ENCODE measurements around the gene RANBP9. TPM values are rescaled to one million over a fixed set of nuclear protein-coding genes. Genes with fewer than 3 reads are reported as not detected.

The RANBP9 gene
- total RNA-seq, 1 experiment from 2014 or later = 57.4 TPM

DNA sequence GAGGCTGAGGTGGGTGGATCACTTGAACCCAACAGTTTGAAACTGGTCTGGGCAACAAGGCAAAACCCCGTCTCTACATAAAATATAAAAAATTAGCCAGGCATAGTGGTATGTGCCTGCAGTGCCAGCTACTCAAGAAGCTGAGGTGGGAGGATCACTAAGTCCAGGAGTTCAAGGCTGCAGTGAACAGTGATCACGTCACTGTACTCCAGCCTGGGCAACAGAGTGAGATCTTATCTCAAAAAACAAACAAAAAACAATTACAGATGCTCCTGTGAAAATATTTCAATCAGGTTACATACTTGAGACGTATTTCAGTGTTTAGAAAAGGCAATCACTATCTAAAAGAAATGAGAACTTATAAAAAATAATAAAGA lies 33.8 kb downstream of the RANBP9 start:
- H3K9me3 ChIP-seq (ENCODE audit: low read depth, low read length, poor library complexity, severe bottlenecking) = peaks cover 20% of the 10 kb centered on the region
- no peak overlapping the region for H3K4me3 ChIP-seq (ENCODE audit: low read depth, low read length, poor library complexity, severe bottlenecking)
- intact Hi-C loops (cut with micrococcal nuclease; ENCODE audit: unreplicated experiment) = no loop called here
- no TSS peak for BruUV-seq (replicated peaks)
- peaks cover 4% of the 10 kb centered on the region for H3K4me1 ChIP-seq (ENCODE audit: insufficient read depth, low read length, poor library complexity, severe bottlenecking)
- H3K27ac ChIP-seq (ENCODE audit: low read depth, low read length, poor library complexity, severe bottlenecking) = no peak overlapping the region
- no peak for DNase-seq (ENCODE audit: low spot score)
- H3K27me3 ChIP-seq (replicated peaks; ENCODE audit: insufficient read depth, low read depth, low read length, poor library complexity) = no peaks in the 10 kb centered on the region
- ChIA-PET CTCF (no interaction called here), POLR2A (ENCODE audit: low non-redundant PET) (no interaction called here)
- peaks cover 9% of the 10 kb centered on the region for H3K36me3 ChIP-seq (ENCODE audit: insufficient read depth, low read length, poor library complexity, severe bottlenecking)
- TF ChIP-seq, protein P1, sequence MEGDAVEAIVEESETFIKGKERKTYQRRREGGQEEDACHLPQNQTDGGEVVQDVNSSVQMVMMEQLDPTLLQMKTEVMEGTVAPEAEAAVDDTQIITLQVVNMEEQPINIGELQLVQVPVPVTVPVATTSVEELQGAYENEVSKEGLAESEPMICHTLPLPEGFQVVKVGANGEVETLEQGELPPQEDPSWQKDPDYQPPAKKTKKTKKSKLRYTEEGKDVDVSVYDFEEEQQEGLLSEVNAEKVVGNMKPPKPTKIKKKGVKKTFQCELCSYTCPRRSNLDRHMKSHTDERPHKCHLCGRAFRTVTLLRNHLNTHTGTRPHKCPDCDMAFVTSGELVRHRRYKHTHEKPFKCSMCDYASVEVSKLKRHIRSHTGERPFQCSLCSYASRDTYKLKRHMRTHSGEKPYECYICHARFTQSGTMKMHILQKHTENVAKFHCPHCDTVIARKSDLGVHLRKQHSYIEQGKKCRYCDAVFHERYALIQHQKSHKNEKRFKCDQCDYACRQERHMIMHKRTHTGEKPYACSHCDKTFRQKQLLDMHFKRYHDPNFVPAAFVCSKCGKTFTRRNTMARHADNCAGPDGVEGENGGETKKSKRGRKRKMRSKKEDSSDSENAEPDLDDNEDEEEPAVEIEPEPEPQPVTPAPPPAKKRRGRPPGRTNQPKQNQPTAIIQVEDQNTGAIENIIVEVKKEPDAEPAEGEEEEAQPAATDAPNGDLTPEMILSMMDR (conservative IDR thresholded peaks at IDR 0.05; ENCODE audit: low read depth, low read length) = no peak
- TF ChIP-seq EZH2 (IDR thresholded peaks at IDR 0.05; ENCODE audit: borderline replicate concordance, low read depth, low read length, poor library complexity, severe bottlenecking) = no peak

DNA sequence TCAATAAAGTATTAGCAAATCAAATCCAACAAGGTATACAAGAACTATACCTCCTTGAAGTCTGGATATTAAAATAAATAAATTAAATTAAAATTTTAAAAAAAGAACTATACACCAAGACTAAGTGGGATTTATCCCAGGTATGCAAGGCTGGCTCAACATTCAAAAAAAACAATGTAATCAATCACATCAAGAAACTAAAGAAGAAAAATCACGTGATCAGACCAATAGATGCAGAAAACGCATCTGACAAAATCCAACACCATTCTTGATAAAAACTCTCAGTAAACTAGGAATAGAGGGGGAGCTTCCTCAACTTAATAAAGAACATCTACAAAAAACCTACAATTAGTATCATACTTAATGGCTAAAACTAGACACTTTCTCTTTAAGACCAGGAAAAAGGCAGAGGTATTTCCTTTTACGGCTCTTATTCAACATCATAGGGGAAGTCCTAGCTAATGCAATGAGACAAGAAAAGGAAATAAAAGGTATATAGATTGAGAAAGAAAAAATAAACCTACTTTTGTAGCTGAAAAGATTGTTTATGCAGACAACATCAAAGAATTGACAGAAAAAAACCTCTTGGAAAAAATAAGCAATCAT lies 35.0 kb downstream of the RANBP9 start:
- Histone ChIP-seq H3K36me3 (ENCODE audit: insufficient read depth, low read length, poor library complexity, severe bottlenecking) (peaks cover 9% of the 10 kb centered on the region), H3K4me1 (ENCODE audit: insufficient read depth, low read length, poor library complexity, severe bottlenecking) (peaks cover 4% of the 10 kb centered on the region), H3K27ac (ENCODE audit: low read depth, low read length, poor library complexity, severe bottlenecking) (no peak overlapping the region), H3K27me3 (replicated peaks; ENCODE audit: insufficient read depth, low read depth, low read length, poor library complexity) (no peaks in the 10 kb centered on the region), H3K9me3 (ENCODE audit: low read depth, low read length, poor library complexity, severe bottlenecking) (peaks cover 20% of the 10 kb centered on the region), H3K4me3 (ENCODE audit: low read depth, low read length, poor library complexity, severe bottlenecking) (no peak overlapping the region)
- no TSS peak for BruUV-seq (replicated peaks)
- POLR2A ChIA-PET (ENCODE audit: low non-redundant PET) = no interaction called here
- intact Hi-C loops (cut with micrococcal nuclease; ENCODE audit: unreplicated experiment) = no loop called here
- TF ChIP-seq, protein P1 (conservative IDR thresholded peaks at IDR 0.05; ENCODE audit: low read depth, low read length) = no peak
- no peak for TF ChIP-seq EZH2 (IDR thresholded peaks at IDR 0.05; ENCODE audit: borderline replicate concordance, low read depth, low read length, poor library complexity, severe bottlenecking)
- CTCF ChIA-PET = no interaction called here
- no peak for DNase-seq (ENCODE audit: low spot score)

DNA sequence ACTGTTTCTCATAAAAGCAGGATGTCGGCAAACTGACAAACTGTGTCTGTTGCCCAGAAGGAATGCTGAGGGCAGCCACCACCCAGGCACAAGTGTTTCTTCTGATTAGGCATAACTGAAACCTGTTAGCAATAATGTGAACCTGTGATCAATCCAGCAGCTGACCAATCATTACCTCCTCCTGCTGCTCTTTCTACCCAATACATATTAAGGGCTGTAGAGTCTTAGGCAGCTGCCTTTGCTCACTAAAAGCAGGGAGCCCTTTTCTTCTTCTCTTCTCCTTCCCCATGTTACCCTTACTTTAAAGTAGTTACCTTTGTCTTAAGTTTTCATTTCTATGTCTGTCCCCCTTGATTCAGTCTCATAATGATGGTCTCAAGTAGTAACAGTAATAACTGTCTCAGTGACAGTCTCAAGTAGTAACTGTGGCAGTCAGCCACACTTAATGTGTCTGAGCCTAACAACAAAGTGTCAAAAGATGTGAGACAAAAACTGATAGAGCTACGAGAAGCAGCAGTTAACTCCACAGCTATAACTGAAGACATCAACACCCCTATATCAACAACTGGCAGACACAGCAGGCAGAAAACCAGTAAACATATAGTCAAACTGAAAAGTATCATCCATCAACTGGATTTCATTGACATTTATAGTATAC lies 37.0 kb downstream of the RANBP9 start:
- TF ChIP-seq, protein P1 (conservative IDR thresholded peaks at IDR 0.05; ENCODE audit: low read depth, low read length) = no peak
- no peak for TF ChIP-seq EZH2 (IDR thresholded peaks at IDR 0.05; ENCODE audit: borderline replicate concordance, low read depth, low read length, poor library complexity, severe bottlenecking)
- no peaks in the 10 kb centered on the region for H3K27me3 ChIP-seq (replicated peaks; ENCODE audit: insufficient read depth, low read depth, low read length, poor library complexity)
- BruUV-seq (replicated peaks) = no TSS peak
- peaks cover 4% of the 10 kb centered on the region for H3K4me1 ChIP-seq (ENCODE audit: insufficient read depth, low read length, poor library complexity, severe bottlenecking)
- ChIA-PET CTCF (no interaction called here), POLR2A (ENCODE audit: low non-redundant PET) (no interaction called here)
- no peak overlapping the region for H3K4me3 ChIP-seq (ENCODE audit: low read depth, low read length, poor library complexity, severe bottlenecking)
- H3K36me3 ChIP-seq (ENCODE audit: insufficient read depth, low read length, poor library complexity, severe bottlenecking) = peaks cover 9% of the 10 kb centered on the region
- H3K27ac ChIP-seq (ENCODE audit: low read depth, low read length, poor library complexity, severe bottlenecking) = no peak overlapping the region
- peaks cover 18% of the 10 kb centered on the region for H3K9me3 ChIP-seq (ENCODE audit: low read depth, low read length, poor library complexity, severe bottlenecking)
- intact Hi-C loops (cut with micrococcal nuclease; ENCODE audit: unreplicated experiment) = no loop called here
- DNase-seq (ENCODE audit: low spot score) = no peak
